Thymus (tissue), 11 donors: Measurements from ENCODE around the gene TGFB2. TPM values are rescaled to one million over a fixed set of nuclear protein-coding genes. Genes with fewer than 3 reads are reported as not detected.

ENCODE experiments used
- DNase-seq, 9 donors: peaks; one replicate each; pipeline ENCODE4 v3.0.0-alpha.2; 2013; ENCODE audit warnings: low spot score in 9 of 9, low read depth in 6 of 9, missing footprints in 1 of 9
- H3K27ac ChIP-seq, 2 donors: one replicate each; pipeline ENCODE4 v1.5.1; 2013; ENCODE audit warnings: control low read depth in 1 of 2, low read depth in 1 of 2, low read length in 1 of 2, mild to moderate bottlenecking in 1 of 2, moderate library complexity in 1 of 2
- H3K27me3 ChIP-seq, 2 donors: one replicate each; pipeline ENCODE4 v1.5.1; 2013; ENCODE audit warnings: low read length in 1 of 2; ENCODE audit not compliant: control insufficient read depth in 2 of 2, insufficient read depth in 1 of 2
- H3K36me3 ChIP-seq, 2 donors: one replicate each; pipeline ENCODE4 v1.5.1; 2013; ENCODE audit warnings: low read length in 1 of 2, mild to moderate bottlenecking in 1 of 2, moderate library complexity in 1 of 2; ENCODE audit not compliant: control insufficient read depth in 2 of 2, insufficient read depth in 2 of 2
- H3K4me1 ChIP-seq, 2 donors: one replicate each; pipeline ENCODE4 v1.5.1; 2013; ENCODE audit warnings: low read length in 2 of 2; ENCODE audit not compliant: control insufficient read depth in 2 of 2, insufficient read depth in 2 of 2
- H3K4me3 ChIP-seq, 2 donors: one replicate each; pipeline ENCODE4 v1.5.1; 2013; ENCODE audit warnings: low read length in 2 of 2, control low read depth in 1 of 2, mild to moderate bottlenecking in 1 of 2
- H3K9me3 ChIP-seq, 2 donors: one replicate each; pipeline ENCODE4 v1.5.1; 2013; ENCODE audit warnings: low read length in 1 of 2, mild to moderate bottlenecking in 1 of 2; ENCODE audit not compliant: control insufficient read depth in 2 of 2, insufficient read depth in 1 of 2
- WGBS: extraction: QIAGEN DNeasy Blood & Tissue Kit; methylation state at CpG from one replicate; pipeline ENCODE4 v1.1.7; 2013; 5-methylcytosine and 5-hydroxymethylcytosine counted together
- polyA plus RNA-seq: library from polyadenylated mRNA; stranded (reverse); fragments of 200-250 nt; gene quantifications from one replicate; pipeline ENCODE4 v1.2.3, GENCODE V29; 2013
- total RNA-seq: library from RNA; stranded (reverse); fragments of 120-200 nt; gene quantifications from one replicate; pipeline ENCODE4 v1.2.4, GENCODE V29; 2013
- donor health status: healthy.

Gene TGFB2
- total and polyA plus RNA-seq, 2 donors, result 0.94 to 1.6 TPM

- WGBS, result 98% methylated on average over 1 of the region's 1 CpG
- Histone ChIP-seq H3K27me3 (no peaks in the 10 kb centered on the region), H3K36me3 (no peaks in the 10 kb centered on the region), H3K4me3 (no peak overlapping the region), H3K4me1 (no peaks in the 10 kb centered on the region), H3K27ac (no peak overlapping the region), H3K9me3 (no peaks in the 10 kb centered on the region)
- no peak for DNase-seq
Measured at GRCh38 chr1:218475275-218475674, 130.1 kb downstream of the TGFB2 start.

GRCh38 chr1:218475699-218476098 lies 130.6 kb downstream of the TGFB2 start:
- Histone ChIP-seq H3K27ac (no peak overlapping the region), H3K9me3 (no peaks in the 10 kb centered on the region), H3K27me3 (no peaks in the 10 kb centered on the region), H3K4me3 (no peak overlapping the region), H3K36me3 (no peaks in the 10 kb centered on the region), H3K4me1 (no peaks in the 10 kb centered on the region)
- no peak for DNase-seq
- WGBS, result 93% methylated on average over 1 of the region's 1 CpG

- DNase-seq, result no peak
- Histone ChIP-seq H3K36me3 (no peaks in the 10 kb centered on the region), H3K4me3 (no peak overlapping the region), H3K9me3 (no peaks in the 10 kb centered on the region), H3K4me1 (no peaks in the 10 kb centered on the region), H3K27ac (no peak overlapping the region), H3K27me3 (no peaks in the 10 kb centered on the region)
- WGBS, result 91% methylated on average over 3 of the region's 3 CpGs
Measured at GRCh38 chr1:218476385-218476784, 131.2 kb downstream of the TGFB2 start.

GRCh38 chr1:218478336-218478735 lies 133.2 kb downstream of the TGFB2 start:
- no peak for DNase-seq
- no peaks in the 10 kb centered on the region for H3K9me3 ChIP-seq
- H3K27ac ChIP-seq, result no peak overlapping the region
- H3K4me3 ChIP-seq, result no peak overlapping the region
- no peaks in the 10 kb centered on the region for H3K4me1 ChIP-seq
- WGBS, result 82% methylated on average over 4 of the region's 4 CpGs
- H3K36me3 ChIP-seq, result no peaks in the 10 kb centered on the region
- H3K27me3 ChIP-seq, result no peaks in the 10 kb centered on the region

GRCh38 chr1:218479436-218480115 lies 134.4 kb downstream of the TGFB2 start:
- Histone ChIP-seq H3K36me3 (no peaks in the 10 kb centered on the region), H3K9me3 (no peaks in the 10 kb centered on the region), H3K27ac (no peak overlapping the region), H3K27me3 (no peaks in the 10 kb centered on the region), H3K4me1 (no peaks in the 10 kb centered on the region), H3K4me3 (no peak overlapping the region)
- DNase-seq, result no peak
- 89% methylated on average over 1 of the region's 1 CpG for WGBS

- H3K4me1 ChIP-seq, result no peaks in the 10 kb centered on the region
- H3K4me3 ChIP-seq, result no peak overlapping the region
- WGBS, result 89% methylated on average over 3 of the region's 3 CpGs
- no peak overlapping the region for H3K27ac ChIP-seq
- no peaks in the 10 kb centered on the region for H3K36me3 ChIP-seq
- H3K9me3 ChIP-seq, result no peaks in the 10 kb centered on the region
- no peak for DNase-seq
- H3K27me3 ChIP-seq, result no peaks in the 10 kb centered on the region
Measured at GRCh38 chr1:218480137-218480536, 135.0 kb downstream of the TGFB2 start.

- Histone ChIP-seq H3K27me3 (no peaks in the 10 kb centered on the region), H3K9me3 (no peaks in the 10 kb centered on the region), H3K36me3 (no peaks in the 10 kb centered on the region), H3K4me3 (no peak overlapping the region), H3K4me1 (no peaks in the 10 kb centered on the region), H3K27ac (no peak overlapping the region)
- 94% methylated on average over 1 of the region's 1 CpG for WGBS
- DNase-seq, result no peak
Measured at GRCh38 chr1:218480588-218481099, 135.5 kb downstream of the TGFB2 start.

GRCh38 chr1:218481116-218481775 lies 136.1 kb downstream of the TGFB2 start:
- Histone ChIP-seq H3K27me3 (no peaks in the 10 kb centered on the region), H3K9me3 (no peaks in the 10 kb centered on the region), H3K27ac (no peak overlapping the region), H3K4me3 (no peak overlapping the region), H3K36me3 (no peaks in the 10 kb centered on the region), H3K4me1 (no peaks in the 10 kb centered on the region)
- 62% methylated on average over 3 of the region's 3 CpGs for WGBS
- no peak for DNase-seq

GRCh38 chr1:218482683-218483082 lies 137.5 kb downstream of the TGFB2 start:
- H3K27ac ChIP-seq, result no peak overlapping the region

More at GRCh38 chr1:218482683-218483082, 137.5 kb downstream of the TGFB2 start:
- Histone ChIP-seq H3K27me3 (no peaks in the 10 kb centered on the region), H3K9me3 (no peaks in the 10 kb centered on the region), H3K36me3 (no peaks in the 10 kb centered on the region), H3K4me1 (no peaks in the 10 kb centered on the region), H3K4me3 (no peak overlapping the region)
- 91% methylated on average over 5 of the region's 5 CpGs for WGBS
- no peak for DNase-seq
